HG03565 (cell line): ENCODE measurements around the gene CHRD.

ENCODE experiments used
- ATAC-seq: cut with Tn5 transposase; IDR thresholded peaks from one replicate; pipeline ENCODE4 v1.9.1; 2021; ENCODE audit warnings: mild to moderate bottlenecking, moderate library complexity; ENCODE audit not compliant: unreplicated experiment

CHRD gene

GRCh38 chr3:184381261-184382224 is 1.7 kb downstream of the CHRD start:
- no peak for ATAC-seq

GRCh38 chr3:184382326-184383032 is 2.6 kb downstream of the CHRD start:
- no peak for ATAC-seq

- ATAC-seq, result no peak
Measured at GRCh38 chr3:184383033-184383740, 3.3 kb downstream of the CHRD start.

GRCh38 chr3:184384342-184384741 is 4.5 kb downstream of the CHRD start:
- ATAC-seq, result no peak

- no peak for ATAC-seq
Measured at GRCh38 chr3:184384856-184385422, 5.1 kb downstream of the CHRD start.

GRCh38 chr3:184386047-184386806 is 6.4 kb downstream of the CHRD start:
- no peak for ATAC-seq

- ATAC-seq, result no peak
Measured at GRCh38 chr3:184387174-184387714, 7.4 kb downstream of the CHRD start.

GRCh38 chr3:184388164-184388935 is 8.5 kb downstream of the CHRD start:
- ATAC-seq, result no peak

- ATAC-seq, result no peak
Measured at GRCh38 chr3:184388936-184389230, 9.0 kb downstream of the CHRD start.

- no peak for ATAC-seq
Measured at GRCh38 chr3:184389384-184389783, 9.5 kb downstream of the CHRD start.

GRCh38 chr3:184389935-184390528 is 10.2 kb downstream of the CHRD start:
- ATAC-seq, result no peak

- no peak for ATAC-seq
Measured at GRCh38 chr3:184391266-184391665, 11.4 kb downstream of the CHRD start.

GRCh38 chr3:184395320-184395660 is 15.4 kb downstream of the CHRD start:
- ATAC-seq, result no peak

GRCh38 chr3:184399410-184399809 is 19.6 kb downstream of the CHRD start:
- ATAC-seq, result no peak

GRCh38 chr3:184405075-184406030 is 25.5 kb downstream of the CHRD start:
- no peak for ATAC-seq

- ATAC-seq, result no peak
Measured at GRCh38 chr3:184409331-184409926, 29.6 kb downstream of the CHRD start.

- ATAC-seq, result no peak
Measured at GRCh38 chr3:184409946-184410500, 30.2 kb downstream of the CHRD start.
